Central memory CD8-positive, alpha-beta T cell (primary cell): ENCODE results near the gene ERMARD.

Source experiments
- ATAC-seq: fragments of 150-1000 bp; cut with Tn5 transposase; replicated peaks from 2 replicates; pipeline ENCODE4 v1.10.0; 2022; ENCODE audit warnings: mild to moderate bottlenecking, moderate FRiP score, moderate number of reproducible peaks; ENCODE audit not compliant: poor library complexity, severe bottlenecking; ENCODE audit errors: extremely low read depth
- DNase-seq, 2 donors: peaks; one replicate each; pipeline ENCODE4 v3.0.0; 2021; ENCODE audit warnings: low spot score in 2 of 2
- H3K27ac Mint-ChIP-seq: one replicate; pipeline ENCODE4 v1.8.0; 2022; ENCODE audit warnings: low read depth, mild to moderate bottlenecking, moderate library complexity, mixed read lengths
- H3K27me3 Mint-ChIP-seq: one replicate; pipeline ENCODE4 v1.8.0; 2022; ENCODE audit warnings: mixed read lengths
- H3K36me3 Mint-ChIP-seq: one replicate; pipeline ENCODE4 v1.8.0; 2022; ENCODE audit warnings: mild to moderate bottlenecking, moderate library complexity, mixed read lengths; ENCODE audit not compliant: insufficient read depth
- H3K4me1 Mint-ChIP-seq: one replicate; pipeline ENCODE4 v1.8.0; 2022; ENCODE audit warnings: mixed read lengths
- H3K4me3 Mint-ChIP-seq: one replicate; pipeline ENCODE4 v1.8.0; 2022; ENCODE audit warnings: mild to moderate bottlenecking, moderate library complexity, mixed read lengths
- H3K9me3 Mint-ChIP-seq: one replicate; pipeline ENCODE4 v1.8.0; 2022; ENCODE audit warnings: mixed read lengths

The ERMARD gene

DNA sequence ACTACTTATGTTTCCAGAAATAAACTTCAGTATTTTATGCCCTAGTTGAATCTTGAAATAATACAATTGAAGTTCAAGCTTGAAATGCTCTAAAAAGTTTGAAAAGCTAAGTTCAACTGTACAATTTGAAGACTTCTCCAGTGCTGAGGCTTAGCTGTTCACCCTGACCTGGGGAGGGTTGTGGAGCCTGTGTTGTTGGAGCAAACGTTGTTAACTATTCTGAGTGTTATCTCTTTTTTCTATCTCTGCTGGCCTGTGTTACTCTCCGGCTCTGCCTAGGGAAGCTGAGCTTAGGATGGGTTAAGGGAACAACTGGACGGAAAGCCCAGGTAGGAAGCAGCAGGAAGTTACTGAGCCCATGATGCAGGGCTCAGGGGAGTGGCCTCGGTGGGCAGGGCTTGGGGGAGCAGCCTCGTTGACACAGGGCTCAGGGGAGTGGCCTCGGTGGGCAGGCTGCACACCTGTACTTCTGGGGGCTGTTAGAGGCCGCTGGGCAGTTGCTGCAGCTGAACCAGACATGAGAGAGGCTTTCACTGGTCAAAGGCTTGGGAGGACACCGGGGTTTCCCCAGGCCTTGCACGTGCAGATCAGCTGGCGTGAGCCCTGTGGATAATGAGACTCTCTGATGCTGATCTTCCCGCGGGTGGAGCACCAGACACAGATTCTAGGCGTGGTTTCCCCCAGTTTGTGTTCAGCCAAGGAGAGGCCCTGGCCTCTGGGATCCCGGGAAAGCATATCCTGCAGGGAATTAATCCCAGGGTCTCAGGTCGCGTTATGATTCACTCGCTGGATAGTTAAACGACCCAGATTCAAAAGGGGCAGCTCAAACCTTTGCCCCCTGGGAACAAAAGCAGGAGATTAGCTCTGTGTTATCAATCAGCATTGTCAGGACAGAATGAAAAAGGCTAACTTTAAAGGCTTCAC lies 58.9 kb downstream of the ERMARD start:
- H3K4me1 Mint-ChIP-seq = peaks cover 26% of the 10 kb centered on the region

GRCh38 chr6:169811072-169811471 lies 59.6 kb downstream of the ERMARD start:
- Mint-ChIP-seq H3K9me3 (peaks cover 14% of the 10 kb centered on the region), H3K27ac (no peak overlapping the region), H3K36me3 (peaks cover 14% of the 10 kb centered on the region), H3K4me1 (peaks cover 19% of the 10 kb centered on the region), H3K27me3 (peaks cover 34% of the 10 kb centered on the region), H3K4me3 (no peak overlapping the region)
- DNase-seq (no peak), ATAC-seq (no peak)

More for the DNA sequence above, 58.9 kb downstream of the ERMARD start:
- peaks cover 26% of the 10 kb centered on the region for H3K27me3 Mint-ChIP-seq
- H3K36me3 Mint-ChIP-seq = peaks cover 19% of the 10 kb centered on the region
- no peak overlapping the region for H3K27ac Mint-ChIP-seq
- ATAC-seq (no peak), DNase-seq (no peak)
- H3K4me3 Mint-ChIP-seq = no peak overlapping the region
- H3K9me3 Mint-ChIP-seq = peaks cover 21% of the 10 kb centered on the region

- ATAC-seq = no peak
- Mint-ChIP-seq H3K4me1 (peaks cover 12% of the 10 kb centered on the region), H3K36me3 (peaks cover 10% of the 10 kb centered on the region), H3K4me3 (no peak overlapping the region), H3K27ac (no peak overlapping the region), H3K9me3 (peaks cover 10% of the 10 kb centered on the region), H3K27me3 (peaks cover 40% of the 10 kb centered on the region)
- DNase-seq = no peak
Measured at GRCh38 chr6:169811521-169812256, 60.3 kb downstream of the ERMARD start.

DNA sequence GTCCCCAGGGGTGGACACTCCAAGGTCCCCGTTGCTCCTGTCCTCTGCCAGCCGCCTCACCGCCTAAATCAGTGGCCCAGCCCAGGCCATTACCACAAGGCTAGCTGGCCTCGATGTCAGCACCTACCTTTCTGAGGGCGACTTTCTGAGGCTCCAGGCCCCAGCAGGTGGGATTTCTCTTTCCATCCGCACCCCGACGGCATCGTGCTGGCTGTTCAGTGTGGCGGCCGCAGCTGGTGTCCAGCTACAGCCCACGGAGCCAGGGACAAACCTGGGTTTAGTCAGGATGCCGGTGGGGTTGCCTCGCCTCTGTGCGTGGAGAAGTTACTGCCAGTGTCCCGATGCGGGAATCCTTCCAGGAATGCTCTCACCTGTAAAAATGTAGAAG lies 60.8 kb downstream of the ERMARD start:
- no peak for DNase-seq
- H3K4me1 Mint-ChIP-seq = peaks cover 7% of the 10 kb centered on the region
- H3K27ac Mint-ChIP-seq = no peak overlapping the region
- H3K36me3 Mint-ChIP-seq = peaks cover 6% of the 10 kb centered on the region
- peaks cover 4% of the 10 kb centered on the region for H3K9me3 Mint-ChIP-seq
- no peak overlapping the region for H3K4me3 Mint-ChIP-seq
- H3K27me3 Mint-ChIP-seq = peaks cover 46% of the 10 kb centered on the region
- no peak for ATAC-seq

GRCh38 chr6:169813969-169814368 lies 62.5 kb downstream of the ERMARD start:
- Mint-ChIP-seq H3K27ac (no peak overlapping the region), H3K27me3 (peaks cover 63% of the 10 kb centered on the region), H3K4me3 (no peak overlapping the region), H3K9me3 (no peaks in the 10 kb centered on the region), H3K36me3 (peaks cover 1% of the 10 kb centered on the region), H3K4me1 (no peaks in the 10 kb centered on the region)
- no peak for ATAC-seq
- no peak for DNase-seq

GRCh38 chr6:169816054-169816453 lies 64.6 kb downstream of the ERMARD start:
- Mint-ChIP-seq H3K27me3 (peaks cover 84% of the 10 kb centered on the region), H3K4me1 (no peaks in the 10 kb centered on the region), H3K9me3 (no peaks in the 10 kb centered on the region), H3K27ac (no peak overlapping the region), H3K36me3 (peaks cover 1% of the 10 kb centered on the region), H3K4me3 (no peak overlapping the region)
- no peak for ATAC-seq
- no peak for DNase-seq

DNA sequence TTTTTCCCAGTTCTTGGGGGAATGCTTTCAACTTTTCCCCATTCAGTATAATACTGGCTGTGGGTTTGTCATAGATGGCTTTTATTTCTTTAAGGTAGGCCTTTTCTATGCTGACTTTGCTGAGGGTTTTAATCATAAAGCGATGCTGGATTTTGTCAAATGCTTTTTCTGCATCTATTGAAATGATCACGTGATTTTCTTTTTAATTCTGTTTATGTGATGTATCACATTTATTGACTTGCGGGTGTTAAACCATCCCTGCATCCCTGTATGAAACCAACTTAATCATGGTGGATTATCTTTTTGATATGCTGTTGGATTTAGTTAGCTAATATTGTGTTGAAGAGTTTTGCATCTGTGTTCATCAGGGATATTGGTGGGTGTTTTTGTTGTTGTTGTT lies 65.6 kb downstream of the ERMARD start:
- ATAC-seq = no peak
- H3K27me3 Mint-ChIP-seq = peaks cover 90% of the 10 kb centered on the region
- H3K9me3 Mint-ChIP-seq = no peaks in the 10 kb centered on the region
- peaks cover 1% of the 10 kb centered on the region for H3K36me3 Mint-ChIP-seq
- no peak overlapping the region for H3K4me3 Mint-ChIP-seq
- no peaks in the 10 kb centered on the region for H3K4me1 Mint-ChIP-seq
- H3K27ac Mint-ChIP-seq = no peak overlapping the region
- DNase-seq = no peak

- no peak overlapping the region for H3K4me3 Mint-ChIP-seq
Measured at GRCh38 chr6:169820358-169820757, 68.9 kb downstream of the ERMARD start.

GRCh38 chr6:169824021-169824420 lies 72.6 kb downstream of the ERMARD start:
- H3K4me3 Mint-ChIP-seq = no peak overlapping the region
- H3K27me3 Mint-ChIP-seq = peaks cover 96% of the 10 kb centered on the region
- no peak overlapping the region for H3K27ac Mint-ChIP-seq
- DNase-seq (no peak), ATAC-seq (no peak)
- no peaks in the 10 kb centered on the region for H3K4me1 Mint-ChIP-seq
- H3K36me3 Mint-ChIP-seq = peaks cover 1% of the 10 kb centered on the region
- no peaks in the 10 kb centered on the region for H3K9me3 Mint-ChIP-seq

More at GRCh38 chr6:169820358-169820757, 68.9 kb downstream of the ERMARD start:
- Mint-ChIP-seq H3K27ac (no peak overlapping the region), H3K4me1 (no peaks in the 10 kb centered on the region), H3K9me3 (no peaks in the 10 kb centered on the region), H3K27me3 (peaks cover 100% of the 10 kb centered on the region), H3K36me3 (peaks cover 1% of the 10 kb centered on the region)
- ATAC-seq (no peak), DNase-seq (no peak)

- no peak overlapping the region for H3K4me3 Mint-ChIP-seq
- H3K9me3 Mint-ChIP-seq = no peaks in the 10 kb centered on the region
- no peaks in the 10 kb centered on the region for H3K4me1 Mint-ChIP-seq
- H3K27ac Mint-ChIP-seq = no peak overlapping the region
- DNase-seq (no peak), ATAC-seq (no peak)
- H3K27me3 Mint-ChIP-seq = peaks cover 86% of the 10 kb centered on the region
- H3K36me3 Mint-ChIP-seq = peaks cover 1% of the 10 kb centered on the region
Measured at GRCh38 chr6:169824848-169825557, 73.6 kb downstream of the ERMARD start.

DNA sequence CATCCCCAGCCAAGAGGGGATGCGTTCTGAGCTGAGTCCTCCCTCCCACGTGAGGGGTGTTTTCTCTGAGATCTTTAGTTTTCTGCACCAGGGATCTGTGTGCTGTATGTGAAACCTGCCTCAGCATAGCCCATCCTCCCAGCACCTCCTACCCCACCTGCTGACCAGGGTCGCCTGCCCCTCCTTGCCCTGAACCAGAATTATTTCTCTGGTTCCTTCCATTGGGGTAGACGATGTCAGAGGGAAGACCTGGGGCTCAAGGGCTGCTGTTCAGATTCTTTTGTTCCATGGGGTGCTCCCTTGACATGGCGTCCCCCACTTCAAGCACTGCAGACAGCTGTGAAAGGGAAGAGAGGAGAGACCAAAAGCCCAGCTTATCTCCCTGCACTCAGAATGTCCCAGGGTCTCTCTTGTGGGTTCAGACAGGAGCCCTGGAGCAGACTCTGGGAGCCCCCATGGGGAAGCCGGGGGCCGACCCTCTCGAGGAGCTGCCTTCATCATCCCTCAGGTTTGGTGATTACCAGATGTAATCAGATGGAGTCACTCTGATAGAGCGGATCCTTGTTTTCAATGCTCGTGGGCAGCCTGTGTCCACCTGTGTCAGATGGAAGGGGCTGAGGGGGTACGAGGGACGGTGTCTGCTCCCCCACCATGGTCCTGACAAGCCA lies 74.3 kb downstream of the ERMARD start:
- Mint-ChIP-seq H3K9me3 (no peaks in the 10 kb centered on the region), H3K27me3 (peaks cover 80% of the 10 kb centered on the region), H3K36me3 (peaks cover 1% of the 10 kb centered on the region), H3K4me1 (no peaks in the 10 kb centered on the region), H3K27ac (no peak overlapping the region), H3K4me3 (no peak overlapping the region)
- ATAC-seq (no peak), DNase-seq (no peak)

- H3K4me3 Mint-ChIP-seq = no peak overlapping the region
- H3K36me3 Mint-ChIP-seq = peaks cover 1% of the 10 kb centered on the region
- H3K4me1 Mint-ChIP-seq = peaks cover 3% of the 10 kb centered on the region
- peaks cover 78% of the 10 kb centered on the region for H3K27me3 Mint-ChIP-seq
- no peaks in the 10 kb centered on the region for H3K9me3 Mint-ChIP-seq
- DNase-seq (no peak), ATAC-seq (no peak)
- H3K27ac Mint-ChIP-seq = no peak overlapping the region
Measured at GRCh38 chr6:169826697-169827096, 75.3 kb downstream of the ERMARD start.
